ENCODE results near the gene TMEM255B. TPM values are rescaled to one million over a fixed set of nuclear protein-coding genes. Genes with fewer than 3 reads are reported as not detected.
"Not testable (repeated sequence)": the region's sequence is repeated elsewhere in the genome, so short reads cannot be mapped to it uniquely, and the experiment has no call there.

The TMEM255B gene
- polyA plus RNA-seq, 2 donors, result 3.1 to 6.8 TPM

GRCh38 chr13:113819731-113820715, 61.0 kb downstream of the TMEM255B start:
- Histone ChIP-seq H3K27me3 (ENCODE audit: control insufficient read depth in 1 of 2, insufficient read depth in 2 of 2, low read length in 2 of 2) (no peaks in the 10 kb centered on the region), H3K9me3 (ENCODE audit: control insufficient read depth in 2 of 2, insufficient read depth in 1 of 2, low read depth in 1 of 2, low read length in 1 of 2) (no peaks in the 10 kb centered on the region), H3K4me1 (ENCODE audit: control insufficient read depth in 2 of 2, insufficient read depth in 2 of 2, low read length in 1 of 2) (peaks cover 17 to 24% of the 10 kb centered on the region in 2 donors), H3K36me3 (ENCODE audit: control insufficient read depth in 2 of 2, insufficient read depth in 2 of 2, low read length in 1 of 2) (peaks cover 0 to 29% of the 10 kb centered on the region in 2 donors), H3K4me3 (ENCODE audit: low read depth in 1 of 2, low read length in 2 of 2) (no peak overlapping the region), H3K27ac (ENCODE audit: low read depth in 2 of 2, low read length in 1 of 2) (peak overlapping the region; percentile 71 to 77)
- WGBS, 2 donors, result 77 to 81% methylated on average over 51 to 52 of the region's 52 CpGs

GRCh38 chr13:113820813-113821651, 62.0 kb downstream of the TMEM255B start:
- Histone ChIP-seq H3K4me1 (ENCODE audit: control insufficient read depth in 2 of 2, insufficient read depth in 2 of 2, low read length in 1 of 2) (peaks cover 17 to 24% of the 10 kb centered on the region in 2 donors), H3K27ac (ENCODE audit: low read depth in 2 of 2, low read length in 1 of 2) (peak overlapping the region; percentile 71 to 87), H3K36me3 (ENCODE audit: control insufficient read depth in 2 of 2, insufficient read depth in 2 of 2, low read length in 1 of 2) (peaks cover 0 to 31% of the 10 kb centered on the region in 2 donors)

GRCh38 chr13:113821847-113822246, 62.8 kb downstream of the TMEM255B start:
- Histone ChIP-seq H3K27me3 (ENCODE audit: control insufficient read depth in 1 of 2, insufficient read depth in 2 of 2, low read length in 2 of 2) (no peaks in the 10 kb centered on the region), H3K9me3 (ENCODE audit: control insufficient read depth in 2 of 2, insufficient read depth in 1 of 2, low read depth in 1 of 2, low read length in 1 of 2) (no peaks in the 10 kb centered on the region), H3K4me1 (ENCODE audit: control insufficient read depth in 2 of 2, insufficient read depth in 2 of 2, low read length in 1 of 2) (peaks cover 17 to 21% of the 10 kb centered on the region in 2 donors), H3K4me3 (ENCODE audit: low read depth in 1 of 2, low read length in 2 of 2) (no peak overlapping the region), H3K27ac (ENCODE audit: low read depth in 2 of 2, low read length in 1 of 2) (peak overlapping the region; percentile 64 to 87), H3K36me3 (ENCODE audit: control insufficient read depth in 2 of 2, insufficient read depth in 2 of 2, low read length in 1 of 2) (peaks cover 0 to 35% of the 10 kb centered on the region in 2 donors)
- WGBS, 2 donors, result 86 to 88% methylated on average over 24 of the region's 24 CpGs

More at GRCh38 chr13:113820813-113821651, 62.0 kb downstream of the TMEM255B start:
- H3K9me3 ChIP-seq (ENCODE audit: control insufficient read depth in 2 of 2, insufficient read depth in 1 of 2, low read depth in 1 of 2, low read length in 1 of 2), result no peaks in the 10 kb centered on the region
- 21 to 49% methylated on average over 43 to 54 of the region's 54 CpGs for WGBS, 2 donors
- no peaks in the 10 kb centered on the region for H3K27me3 ChIP-seq (ENCODE audit: control insufficient read depth in 1 of 2, insufficient read depth in 2 of 2, low read length in 2 of 2)
- no peak overlapping the region for H3K4me3 ChIP-seq (ENCODE audit: low read depth in 1 of 2, low read length in 2 of 2)

GRCh38 chr13:113822266-113822665, 63.2 kb downstream of the TMEM255B start:
- H3K4me1 ChIP-seq (ENCODE audit: control insufficient read depth in 2 of 2, insufficient read depth in 2 of 2, low read length in 1 of 2), result peaks cover 17 to 21% of the 10 kb centered on the region in 2 donors

GRCh38 chr13:113822956-113823744, 64.1 kb downstream of the TMEM255B start:
- peaks cover 3 to 42% of the 10 kb centered on the region in 2 donors for H3K36me3 ChIP-seq (ENCODE audit: control insufficient read depth in 2 of 2, insufficient read depth in 2 of 2, low read length in 1 of 2)
- 88 to 91% methylated on average over 45 of the region's 45 CpGs for WGBS, 2 donors

More at GRCh38 chr13:113822266-113822665, 63.2 kb downstream of the TMEM255B start:
- whole genome bisulfite sequencing, 2 donors, result 95% methylated on average over 11 to 12 of the region's 12 CpGs
- H3K27me3 ChIP-seq (ENCODE audit: control insufficient read depth in 1 of 2, insufficient read depth in 2 of 2, low read length in 2 of 2), result no peaks in the 10 kb centered on the region
- no peak overlapping the region for H3K4me3 ChIP-seq (ENCODE audit: low read depth in 1 of 2, low read length in 2 of 2)
- H3K9me3 ChIP-seq (ENCODE audit: control insufficient read depth in 2 of 2, insufficient read depth in 1 of 2, low read depth in 1 of 2, low read length in 1 of 2), result no peaks in the 10 kb centered on the region
- H3K27ac ChIP-seq (ENCODE audit: low read depth in 2 of 2, low read length in 1 of 2), result no peak overlapping the region
- H3K36me3 ChIP-seq (ENCODE audit: control insufficient read depth in 2 of 2, insufficient read depth in 2 of 2, low read length in 1 of 2), result peaks cover under 1 to 39% of the 10 kb centered on the region in 2 donors

GRCh38 chr13:113823771-113824170, 64.7 kb downstream of the TMEM255B start:
- no peak overlapping the region for H3K27ac ChIP-seq (ENCODE audit: low read depth in 2 of 2, low read length in 1 of 2)
- H3K4me3 ChIP-seq (ENCODE audit: low read depth in 1 of 2, low read length in 2 of 2), result no peak overlapping the region
- WGBS, 2 donors, result 84 to 92% methylated on average over 17 to 19 of the region's 19 CpGs
- H3K9me3 ChIP-seq (ENCODE audit: control insufficient read depth in 2 of 2, insufficient read depth in 1 of 2, low read depth in 1 of 2, low read length in 1 of 2), result no peaks in the 10 kb centered on the region
- H3K27me3 ChIP-seq (ENCODE audit: control insufficient read depth in 1 of 2, insufficient read depth in 2 of 2, low read length in 2 of 2), result no peaks in the 10 kb centered on the region
- peaks cover 3 to 41% of the 10 kb centered on the region in 2 donors for H3K36me3 ChIP-seq (ENCODE audit: control insufficient read depth in 2 of 2, insufficient read depth in 2 of 2, low read length in 1 of 2)
- peaks cover 15 to 19% of the 10 kb centered on the region in 2 donors for H3K4me1 ChIP-seq (ENCODE audit: control insufficient read depth in 2 of 2, insufficient read depth in 2 of 2, low read length in 1 of 2)

More at GRCh38 chr13:113822956-113823744, 64.1 kb downstream of the TMEM255B start:
- Histone ChIP-seq H3K4me3 (ENCODE audit: low read depth in 1 of 2, low read length in 2 of 2) (no peak overlapping the region), H3K27me3 (ENCODE audit: control insufficient read depth in 1 of 2, insufficient read depth in 2 of 2, low read length in 2 of 2) (no peaks in the 10 kb centered on the region), H3K4me1 (ENCODE audit: control insufficient read depth in 2 of 2, insufficient read depth in 2 of 2, low read length in 1 of 2) (peaks cover 17 to 21% of the 10 kb centered on the region in 2 donors), H3K9me3 (ENCODE audit: control insufficient read depth in 2 of 2, insufficient read depth in 1 of 2, low read depth in 1 of 2, low read length in 1 of 2) (no peaks in the 10 kb centered on the region), H3K27ac (ENCODE audit: low read depth in 2 of 2, low read length in 1 of 2) (no peak overlapping the region)

GRCh38 chr13:113825841-113826240, 66.8 kb downstream of the TMEM255B start:
- H3K4me3 ChIP-seq (ENCODE audit: low read depth in 1 of 2, low read length in 2 of 2), result no peak overlapping the region
- H3K36me3 ChIP-seq (ENCODE audit: control insufficient read depth in 2 of 2, insufficient read depth in 2 of 2, low read length in 1 of 2), result peaks cover 3 to 39% of the 10 kb centered on the region in 2 donors
- H3K27me3 ChIP-seq (ENCODE audit: control insufficient read depth in 1 of 2, insufficient read depth in 2 of 2, low read length in 2 of 2), result no peaks in the 10 kb centered on the region
- H3K4me1 ChIP-seq (ENCODE audit: control insufficient read depth in 2 of 2, insufficient read depth in 2 of 2, low read length in 1 of 2), result peaks cover 10 to 12% of the 10 kb centered on the region in 2 donors
- 76 to 79% methylated on average over 16 of the region's 16 CpGs for WGBS, 2 donors
- H3K9me3 ChIP-seq (ENCODE audit: control insufficient read depth in 2 of 2, insufficient read depth in 1 of 2, low read depth in 1 of 2, low read length in 1 of 2), result no peaks in the 10 kb centered on the region
- no peak overlapping the region for H3K27ac ChIP-seq (ENCODE audit: low read depth in 2 of 2, low read length in 1 of 2)

GRCh38 chr13:113826446-113826845, 67.4 kb downstream of the TMEM255B start:
- not testable (repeated sequence) for H3K9me3 ChIP-seq (ENCODE audit: control insufficient read depth in 2 of 2, insufficient read depth in 1 of 2, low read depth in 1 of 2, low read length in 1 of 2); H3K4me3 ChIP-seq (ENCODE audit: low read depth in 1 of 2, low read length in 2 of 2); H3K27me3 ChIP-seq (ENCODE audit: control insufficient read depth in 1 of 2, insufficient read depth in 2 of 2, low read length in 2 of 2); H3K4me1 ChIP-seq (ENCODE audit: control insufficient read depth in 2 of 2, insufficient read depth in 2 of 2, low read length in 1 of 2); H3K27ac ChIP-seq (ENCODE audit: low read depth in 2 of 2, low read length in 1 of 2)
- WGBS, 2 donors, result 87 to 93% methylated on average over 35 of the region's 35 CpGs
- peaks cover 3 to 45% of the 10 kb centered on the region in 2 donors for H3K36me3 ChIP-seq (ENCODE audit: control insufficient read depth in 2 of 2, insufficient read depth in 2 of 2, low read length in 1 of 2)

All from esophagus (tissue), 2 donors.